ENCODE measurements around the gene GLYATL1.

Gene GLYATL1

DNA sequence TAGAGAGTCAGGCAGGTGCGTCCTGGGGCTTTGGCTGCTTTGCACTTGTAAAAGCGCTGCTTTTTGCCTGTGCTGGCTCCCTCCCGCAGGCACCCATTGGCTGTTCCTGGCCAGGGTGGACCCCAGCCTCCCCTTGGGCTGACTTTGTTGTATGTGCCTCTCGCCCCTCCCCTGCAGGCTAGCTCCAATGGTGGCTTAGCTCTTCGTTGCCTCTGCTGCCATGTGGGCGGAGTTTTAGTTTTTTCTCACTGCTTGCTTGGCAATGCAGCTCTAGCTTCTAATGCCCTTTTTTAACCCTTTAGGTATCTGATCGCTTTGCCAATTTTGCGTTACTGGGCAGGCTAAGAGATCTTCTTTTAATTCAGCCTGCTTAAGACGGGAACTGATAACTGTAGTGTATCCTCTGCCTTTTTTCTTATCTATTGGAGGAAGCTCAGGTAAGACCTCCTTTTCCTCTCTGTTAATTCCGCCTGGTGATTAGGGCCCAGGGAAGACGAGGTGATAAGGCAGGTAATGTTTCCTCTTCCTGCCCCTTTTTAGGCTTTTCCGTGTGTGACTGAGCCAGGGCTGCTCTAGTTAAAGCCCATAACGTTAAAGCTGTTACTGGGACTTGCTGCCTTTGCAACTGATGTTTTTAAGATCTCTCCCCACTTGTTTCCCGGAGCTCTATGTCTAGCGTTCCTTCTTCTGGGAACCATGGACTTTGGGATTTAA is 11.7 kb upstream of the GLYATL1 start (continued):
- TF ChIP-seq PRDM10 (tag by site-specific recombination; IDR thresholded peaks at IDR 0.05) (peak; percentile 70), HOXA7 (CRISPR knock-in tag; IDR thresholded peaks at IDR 0.05; ENCODE audit: borderline replicate concordance) (no peak), ZNF626 (tag by site-specific recombination; IDR thresholded peaks at IDR 0.05) (no peak), ZNF664 (tag by site-specific recombination; IDR thresholded peaks at IDR 0.05) (no peak), ZNF792 (tag by site-specific recombination; IDR thresholded peaks at IDR 0.05) (no peak), ZNF660 (tag by site-specific recombination; IDR thresholded peaks at IDR 0.05) (no peak), ZNF132 (tag by site-specific recombination; IDR thresholded peaks at IDR 0.05; ENCODE audit: borderline replicate concordance) (no peak), SCRT1 (tag by site-specific recombination; IDR thresholded peaks at IDR 0.05; ENCODE audit: borderline replicate concordance) (no peak), RBAK (tag by site-specific recombination; IDR thresholded peaks at IDR 0.05) (no peak), ZNF335 (tag by site-specific recombination; conservative IDR thresholded peaks at IDR 0.05) (peak; percentile 82), ZNF341 (tag by site-specific recombination; IDR thresholded peaks at IDR 0.05; ENCODE audit: low read depth) (peak; percentile 91), ZNF350 (tag by site-specific recombination; IDR thresholded peaks at IDR 0.05) (peak; percentile 93), ZNF239 (tag by site-specific recombination; IDR thresholded peaks at IDR 0.05) (no peak), ZBTB17 (tag by site-specific recombination; IDR thresholded peaks at IDR 0.05) (peak; percentile 81), ZNF155 (tag by site-specific recombination; IDR thresholded peaks at IDR 0.05) (no peak), ZNF76 (tag by site-specific recombination; IDR thresholded peaks at IDR 0.05; ENCODE audit: borderline replicate concordance, low read depth) (no peak), ZNF114 (tag by site-specific recombination; IDR thresholded peaks at IDR 0.05) (no peak), ZNF518A (tag by site-specific recombination; conservative IDR thresholded peaks at IDR 0.05; ENCODE audit: low read depth) (no peak), ZNF202 (tag by site-specific recombination; IDR thresholded peaks at IDR 0.05; ENCODE audit: borderline replicate concordance) (no peak), ZNF692 (tag by site-specific recombination; IDR thresholded peaks at IDR 0.05) (peak; percentile 84), ATF2 (tag by site-specific recombination; IDR thresholded peaks at IDR 0.05; ENCODE audit: low read depth) (no peak), GLI2 (tag by site-specific recombination; IDR thresholded peaks at IDR 0.05; ENCODE audit: borderline replicate concordance, low read depth) (no peak)
- TF ChIP-seq, protein P1, sequence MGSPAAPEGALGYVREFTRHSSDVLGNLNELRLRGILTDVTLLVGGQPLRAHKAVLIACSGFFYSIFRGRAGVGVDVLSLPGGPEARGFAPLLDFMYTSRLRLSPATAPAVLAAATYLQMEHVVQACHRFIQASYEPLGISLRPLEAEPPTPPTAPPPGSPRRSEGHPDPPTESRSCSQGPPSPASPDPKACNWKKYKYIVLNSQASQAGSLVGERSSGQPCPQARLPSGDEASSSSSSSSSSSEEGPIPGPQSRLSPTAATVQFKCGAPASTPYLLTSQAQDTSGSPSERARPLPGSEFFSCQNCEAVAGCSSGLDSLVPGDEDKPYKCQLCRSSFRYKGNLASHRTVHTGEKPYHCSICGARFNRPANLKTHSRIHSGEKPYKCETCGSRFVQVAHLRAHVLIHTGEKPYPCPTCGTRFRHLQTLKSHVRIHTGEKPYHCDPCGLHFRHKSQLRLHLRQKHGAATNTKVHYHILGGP (tag by site-specific recombination; IDR thresholded peaks at IDR 0.05) = no peak
- TF ChIP-seq, protein P2, sequence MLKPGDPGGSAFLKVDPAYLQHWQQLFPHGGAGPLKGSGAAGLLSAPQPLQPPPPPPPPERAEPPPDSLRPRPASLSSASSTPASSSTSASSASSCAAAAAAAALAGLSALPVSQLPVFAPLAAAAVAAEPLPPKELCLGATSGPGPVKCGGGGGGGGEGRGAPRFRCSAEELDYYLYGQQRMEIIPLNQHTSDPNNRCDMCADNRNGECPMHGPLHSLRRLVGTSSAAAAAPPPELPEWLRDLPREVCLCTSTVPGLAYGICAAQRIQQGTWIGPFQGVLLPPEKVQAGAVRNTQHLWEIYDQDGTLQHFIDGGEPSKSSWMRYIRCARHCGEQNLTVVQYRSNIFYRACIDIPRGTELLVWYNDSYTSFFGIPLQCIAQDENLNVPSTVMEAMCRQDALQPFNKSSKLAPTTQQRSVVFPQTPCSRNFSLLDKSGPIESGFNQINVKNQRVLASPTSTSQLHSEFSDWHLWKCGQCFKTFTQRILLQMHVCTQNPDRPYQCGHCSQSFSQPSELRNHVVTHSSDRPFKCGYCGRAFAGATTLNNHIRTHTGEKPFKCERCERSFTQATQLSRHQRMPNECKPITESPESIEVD (tag by site-specific recombination; IDR thresholded peaks at IDR 0.05) = no peak
